GM18517 (cell line): ENCODE results near the gene TMEM233.
"Not testable (repeated sequence)": the region's sequence is repeated elsewhere in the genome, so short reads cannot be mapped to it uniquely, and the experiment has no call there.

Experiments
- ATAC-seq: cut with Tn5 transposase; IDR thresholded peaks from one replicate; pipeline ENCODE4 v1.9.1; 2021; ENCODE audit warnings: mild to moderate bottlenecking, moderate library complexity; ENCODE audit not compliant: unreplicated experiment

TMEM233 gene

GRCh38 chr12:119603767-119604166 lies 10.2 kb downstream of the TMEM233 start:
- ATAC-seq: no peak

DNA sequence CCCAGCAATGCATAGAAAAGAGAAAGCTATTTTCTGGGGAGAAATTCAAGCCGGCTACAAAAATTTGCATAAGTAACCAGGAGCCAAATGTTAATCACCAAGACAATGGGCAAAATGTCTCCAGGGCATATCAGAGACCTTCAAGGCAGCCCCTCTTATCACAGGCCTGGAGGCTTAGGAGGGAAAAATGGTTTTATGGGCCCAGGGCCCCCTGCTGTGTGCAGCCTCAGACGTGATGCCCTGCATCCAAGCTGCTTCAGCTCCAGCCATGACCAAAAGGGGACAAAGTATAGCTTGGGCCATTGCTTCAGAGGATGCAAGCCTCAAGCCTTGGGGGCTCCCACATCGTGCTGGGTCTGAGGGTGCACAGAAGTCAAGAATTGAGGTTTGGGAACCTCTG lies 15.8 kb downstream of the TMEM233 start:
- ATAC-seq: no peak

DNA sequence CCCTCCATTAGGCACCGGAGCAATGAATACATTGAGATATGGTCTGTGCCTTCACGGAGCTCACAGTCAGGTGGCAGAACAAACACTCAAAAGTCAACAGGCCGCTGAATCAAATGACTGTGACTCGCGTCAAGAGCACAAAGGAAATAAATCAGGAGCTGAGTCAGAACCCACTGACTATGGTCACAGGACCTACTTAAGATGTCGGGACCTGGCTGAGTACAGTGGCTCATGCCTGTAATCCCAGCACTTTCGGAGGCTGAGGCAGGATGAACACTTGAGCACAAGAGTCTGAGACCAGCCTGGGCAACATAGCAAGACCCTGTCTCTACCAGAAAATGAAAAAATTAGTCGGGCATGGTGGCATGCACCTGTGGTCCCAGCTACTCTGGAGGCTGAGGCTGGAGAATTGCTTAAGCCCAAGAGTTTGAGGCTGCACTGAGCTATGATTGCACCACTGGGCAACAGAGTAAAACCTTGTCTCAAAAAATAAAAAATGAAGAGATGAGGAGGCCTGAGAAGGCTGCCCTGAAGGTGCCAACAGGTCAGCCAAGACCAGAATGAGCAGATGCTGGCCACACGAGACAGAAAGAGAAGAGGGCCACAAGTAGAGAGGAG lies 19.9 kb downstream of the TMEM233 start:
- ATAC-seq: no peak

- no peak for ATAC-seq
These were observed 21.1 kb downstream of the TMEM233 start for GRCh38 chr12:119614705-119615104.

DNA sequence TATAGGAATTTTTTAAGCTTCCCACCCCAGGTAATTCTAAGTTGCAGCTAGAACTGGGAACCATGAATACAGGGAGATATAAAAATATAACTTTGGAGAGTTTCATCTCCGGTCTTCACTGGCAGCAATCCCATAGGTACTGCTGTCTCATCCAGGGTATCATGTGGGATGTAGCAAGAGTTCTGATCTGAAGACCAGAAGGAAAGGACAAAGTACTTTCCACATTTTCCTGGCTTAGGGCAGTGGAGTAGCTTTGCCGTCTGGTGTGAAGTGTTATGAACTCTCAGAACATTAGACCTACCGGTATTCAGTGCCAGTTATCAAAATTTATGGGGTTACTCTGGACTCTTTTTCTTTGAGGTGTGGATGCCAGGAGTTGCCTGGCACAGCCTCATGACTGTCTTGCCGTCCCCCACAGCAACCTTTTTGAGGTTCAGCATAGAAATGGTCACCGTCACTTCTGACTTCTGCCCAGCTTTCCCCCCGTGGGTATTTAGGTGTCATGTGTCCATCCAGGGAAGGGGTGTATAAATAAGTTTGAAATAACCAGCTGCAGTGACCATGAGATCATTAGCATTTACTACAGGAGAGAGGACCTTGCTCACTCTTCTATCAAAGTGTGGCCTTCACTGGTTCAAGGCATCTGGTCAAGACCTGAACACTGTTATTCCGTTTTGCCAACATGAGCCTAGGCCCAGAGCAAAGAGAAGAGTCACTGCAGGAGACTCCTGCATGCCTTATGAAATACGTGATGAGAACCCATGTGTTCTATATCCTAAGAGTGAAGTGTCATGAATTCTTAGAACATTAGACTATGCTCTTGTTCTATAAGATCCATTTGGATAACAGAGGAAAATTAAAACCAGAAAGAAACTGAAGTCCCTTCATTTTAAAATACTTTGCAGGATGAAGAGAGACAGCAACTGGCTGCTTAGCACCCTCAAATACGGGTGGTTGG lies 22.2 kb downstream of the TMEM233 start:
- ATAC-seq: no peak

DNA sequence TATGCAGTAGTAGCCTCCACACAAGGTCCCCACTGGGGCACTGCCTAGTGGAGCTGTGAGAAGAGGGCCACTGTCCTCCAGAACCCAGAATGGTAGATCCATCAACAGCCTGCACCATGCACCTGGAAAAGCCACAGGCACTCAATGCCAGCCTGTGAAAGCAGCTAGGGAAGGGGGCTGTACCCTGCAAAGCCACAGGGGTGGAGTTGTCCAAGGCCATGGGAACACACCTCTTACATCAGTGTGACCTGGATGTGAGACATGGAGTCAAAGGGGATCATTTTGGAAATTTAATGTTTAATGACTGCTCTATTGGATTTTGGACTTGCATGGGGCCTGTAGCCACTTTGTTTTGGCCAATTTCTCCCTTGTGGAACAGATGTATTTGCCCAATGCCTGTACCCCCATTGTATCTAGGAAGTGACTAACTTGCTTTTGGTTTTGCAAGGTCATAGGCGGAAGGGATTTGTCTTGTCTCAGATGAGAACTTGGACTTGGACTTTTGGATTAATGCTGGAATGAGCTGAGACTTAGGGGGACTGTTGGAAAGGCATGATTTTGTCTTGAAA lies 24.8 kb downstream of the TMEM233 start:
- ATAC-seq: not testable (repeated sequence)

- no peak for ATAC-seq
These were observed 26.9 kb downstream of the TMEM233 start for GRCh38 chr12:119620490-119620889.

GRCh38 chr12:119621878-119622277 lies 28.3 kb downstream of the TMEM233 start:
- ATAC-seq: no peak

DNA sequence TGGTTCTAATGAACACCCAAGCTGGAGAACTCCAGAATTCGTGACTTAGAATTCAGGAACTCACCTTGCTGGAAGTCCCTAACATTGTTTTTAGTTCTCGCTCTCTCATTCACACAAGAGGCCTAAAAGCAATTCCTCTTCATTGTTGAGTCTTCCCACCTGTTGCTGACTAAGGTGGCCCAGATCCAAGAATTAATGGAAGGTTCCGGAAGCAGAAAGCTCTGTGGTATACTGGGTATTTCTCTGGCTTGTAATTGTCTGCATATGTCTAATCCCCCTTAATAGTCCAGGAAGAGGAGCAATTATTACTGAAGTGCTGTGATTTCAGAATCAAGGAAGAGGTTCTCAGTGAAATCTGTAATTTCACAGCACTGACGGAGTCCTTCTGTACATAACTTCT lies 31.4 kb downstream of the TMEM233 start:
- no peak for ATAC-seq

- no peak for ATAC-seq
These were observed 33.6 kb downstream of the TMEM233 start for GRCh38 chr12:119627019-119627643.

DNA sequence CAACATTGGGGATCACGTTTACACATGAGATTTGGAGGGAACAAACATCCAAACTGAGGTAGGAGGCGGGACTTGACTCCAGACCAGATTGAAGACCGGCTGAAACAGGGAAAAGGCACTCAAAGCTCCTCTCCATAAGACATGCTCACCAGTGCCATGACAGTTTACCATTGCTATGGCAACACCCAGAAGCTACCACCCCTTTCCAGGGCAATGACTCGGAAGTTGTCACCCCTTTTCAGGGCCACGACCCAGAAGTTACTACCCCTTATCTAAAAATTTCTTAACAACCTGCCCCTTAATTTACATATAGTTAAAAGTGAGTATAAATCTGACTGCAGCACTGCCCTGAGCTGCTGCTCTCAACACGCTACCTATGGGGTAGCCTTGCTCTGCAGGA lies 34.1 kb downstream of the TMEM233 start:
- no peak for ATAC-seq

DNA sequence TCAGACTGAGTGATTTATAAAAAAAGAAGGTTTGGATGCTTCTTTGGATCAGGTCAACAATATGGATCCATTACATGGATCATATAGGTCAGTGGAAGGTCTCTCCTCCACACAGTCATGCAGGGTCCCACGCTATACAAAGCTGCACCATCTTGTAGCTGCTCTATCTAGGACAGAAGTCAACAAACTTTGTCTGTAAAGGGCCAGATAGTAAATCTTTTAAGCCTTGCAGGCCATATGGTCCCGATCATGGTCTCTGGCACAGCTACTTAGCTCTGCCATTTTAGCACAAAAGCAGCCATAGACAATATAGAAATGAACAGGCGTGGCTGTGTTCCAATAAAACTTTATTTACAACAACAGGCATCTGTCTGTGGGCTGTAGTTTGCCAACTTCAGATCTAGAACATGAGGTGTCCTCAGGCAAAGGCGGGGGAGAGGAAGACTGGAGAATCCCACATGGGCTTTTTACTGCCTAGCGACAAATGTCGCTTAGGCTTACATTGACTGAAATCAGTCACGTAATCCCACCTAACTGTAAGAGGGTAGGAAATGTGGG lies 36.7 kb downstream of the TMEM233 start:
- ATAC-seq: no peak

- no peak for ATAC-seq
These were observed 37.5 kb downstream of the TMEM233 start for GRCh38 chr12:119630962-119631550.

DNA sequence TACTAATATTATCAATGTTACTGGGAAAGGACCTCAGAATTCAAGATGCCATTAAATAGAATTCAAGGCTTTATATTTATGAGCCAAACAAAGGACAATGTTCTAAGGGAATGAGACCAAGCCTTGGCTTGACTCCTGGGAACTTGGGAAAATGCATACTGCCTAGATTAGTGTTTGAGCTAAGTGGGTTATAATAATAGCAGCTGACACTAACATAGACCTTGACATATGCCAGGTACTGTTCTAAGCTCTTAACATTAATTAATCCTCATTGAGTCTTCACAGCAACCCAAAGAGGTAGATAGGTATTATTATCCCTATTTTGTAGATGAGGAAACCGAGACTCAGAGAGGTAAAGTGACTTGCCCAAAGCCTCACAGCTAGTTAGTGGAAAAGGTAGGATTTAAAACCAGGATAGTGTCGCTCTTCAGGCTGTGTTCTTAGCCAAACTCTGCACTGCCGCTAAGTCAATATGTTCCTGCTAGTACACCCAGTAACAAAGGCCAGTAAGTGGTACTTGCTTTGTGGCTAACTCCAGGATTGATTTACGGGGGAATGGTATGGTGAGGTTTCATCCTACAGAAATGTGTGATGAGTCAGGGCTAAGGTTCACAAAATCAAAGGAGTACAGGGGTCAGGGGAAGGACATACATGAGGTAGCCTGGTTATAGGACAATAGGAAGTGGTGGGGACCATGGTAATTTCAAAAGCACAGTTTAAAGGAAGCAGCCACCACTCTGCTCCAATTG lies 38.5 kb downstream of the TMEM233 start:
- no peak for ATAC-seq

DNA sequence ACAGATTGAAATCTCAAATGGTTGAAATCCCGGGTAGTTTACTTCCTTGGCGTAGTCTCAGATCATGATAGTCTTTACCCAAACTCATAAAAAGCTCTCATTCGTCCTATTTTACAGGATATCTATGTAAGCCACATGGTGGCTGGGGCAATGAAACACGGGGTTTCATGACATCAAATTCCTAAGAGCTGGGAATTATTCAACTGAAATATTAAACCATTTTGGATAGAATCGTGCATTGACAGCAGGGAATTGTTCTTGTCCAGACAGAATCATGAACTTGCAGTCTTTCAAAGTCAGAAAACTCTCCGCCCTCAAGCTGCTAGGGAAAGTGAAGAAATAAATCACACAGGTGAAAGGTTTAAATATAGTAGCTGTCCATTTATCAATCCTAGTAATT lies 41.2 kb downstream of the TMEM233 start:
- ATAC-seq: no peak

DNA sequence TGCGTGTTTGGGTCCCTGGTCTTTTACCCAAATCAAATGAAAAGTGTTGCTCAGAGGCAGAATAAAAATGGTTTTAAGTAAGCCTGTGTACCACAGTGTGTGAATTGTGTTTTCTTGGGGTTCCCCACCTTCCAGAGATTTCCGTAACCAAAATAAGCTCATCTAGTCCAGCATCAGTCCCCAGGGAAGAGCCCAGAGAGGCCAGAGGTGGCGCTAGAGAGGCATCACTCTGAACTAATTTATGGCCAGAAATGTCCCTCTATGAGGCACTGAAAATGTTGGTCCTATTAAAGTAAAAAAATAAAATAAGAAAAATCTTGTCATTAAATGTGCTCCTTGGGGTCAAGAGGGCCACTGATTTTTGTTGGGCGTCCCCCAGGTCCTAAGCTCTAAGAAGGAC lies 49.4 kb downstream of the TMEM233 start:
- ATAC-seq: no peak

- no peak for ATAC-seq
These were observed 51.4 kb downstream of the TMEM233 start for GRCh38 chr12:119644930-119645329.

DNA sequence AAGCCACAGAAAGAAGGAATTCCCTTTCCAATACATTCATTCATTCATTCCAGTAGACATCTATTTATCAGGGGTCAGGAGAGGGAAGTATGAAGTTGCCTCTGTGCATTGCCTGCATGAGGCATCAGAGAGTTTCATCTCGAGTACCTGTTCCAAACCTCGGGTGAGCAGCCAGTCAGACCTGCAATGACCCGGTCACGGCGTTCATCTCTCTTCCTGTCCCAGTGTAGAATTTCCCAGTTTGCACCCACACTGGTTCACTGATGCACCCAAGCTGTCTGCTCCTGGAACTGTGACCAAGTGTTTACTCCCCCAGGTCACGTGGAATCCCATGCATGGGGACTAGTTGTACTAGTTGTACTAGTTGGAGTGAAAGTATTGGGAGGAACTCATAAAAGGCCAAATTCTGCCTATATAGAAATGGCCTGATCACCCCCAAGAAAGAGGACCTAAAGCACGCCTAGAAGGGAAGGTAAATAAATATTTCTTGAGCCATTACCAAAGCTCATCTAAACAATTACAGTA lies 52.0 kb downstream of the TMEM233 start:
- no peak for ATAC-seq

DNA sequence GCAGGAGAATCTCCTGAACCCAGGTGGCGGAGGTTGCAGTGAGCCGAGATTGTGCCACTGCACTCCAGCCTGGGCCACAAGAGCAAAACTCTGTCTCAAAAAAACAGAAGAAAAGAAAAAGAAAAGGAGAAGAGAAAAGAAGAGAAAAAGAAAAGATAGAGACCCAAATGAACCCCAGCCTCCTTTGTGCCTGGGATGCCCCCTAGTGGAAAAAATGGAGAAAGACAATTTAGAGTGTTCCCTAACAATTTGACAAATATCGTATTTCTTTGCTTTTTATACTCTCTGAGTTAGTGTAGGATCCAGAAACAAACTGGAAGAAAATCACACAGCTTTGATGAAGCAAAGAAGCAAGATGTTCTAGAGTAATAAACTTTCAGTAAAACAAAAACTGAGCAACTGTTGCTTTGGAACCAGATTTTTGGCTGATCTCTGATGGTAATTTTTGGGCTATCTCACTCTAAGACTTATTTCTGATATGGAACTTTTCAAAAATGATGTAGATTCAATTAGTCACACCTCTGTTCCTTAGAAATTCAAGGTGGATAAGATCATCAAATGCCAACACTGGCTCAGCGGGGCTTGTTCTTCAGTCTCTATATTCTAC lies 55.7 kb downstream of the TMEM233 start:
- ATAC-seq: no peak
